T47D (cell line): Measurements from ENCODE around the gene ANGPTL2.

ENCODE experiments used
- DNase-seq, 2 experiments: peaks; one replicate each; pipeline versions ENCODE4 v3.0.0 to v3.0.0-alpha.2; 2011 to 2012; ENCODE audit warnings: low read depth in 1 of 2, low spot score in 1 of 2
- JUND ChIP-seq: IDR thresholded peaks from 2 replicates; pipeline ENCODE4 v1.6.1; 2012; ENCODE audit warnings: low read depth
- in situ Hi-C: cut with HindIII; loops from 2 replicates; pipeline ENCODE4 v1.10.0; 2016; ENCODE audit warnings: low sequenced_read_pairs, low pct_unique_long_range_greater_than_20kb

The ANGPTL2 gene

GRCh38 chr9:127077644-127077946 is 44.8 kb downstream of the ANGPTL2 start:
- no peak for TF ChIP-seq JUND
- DNase-seq, result no peak
- in situ Hi-C loops, result no loop called here

DNA sequence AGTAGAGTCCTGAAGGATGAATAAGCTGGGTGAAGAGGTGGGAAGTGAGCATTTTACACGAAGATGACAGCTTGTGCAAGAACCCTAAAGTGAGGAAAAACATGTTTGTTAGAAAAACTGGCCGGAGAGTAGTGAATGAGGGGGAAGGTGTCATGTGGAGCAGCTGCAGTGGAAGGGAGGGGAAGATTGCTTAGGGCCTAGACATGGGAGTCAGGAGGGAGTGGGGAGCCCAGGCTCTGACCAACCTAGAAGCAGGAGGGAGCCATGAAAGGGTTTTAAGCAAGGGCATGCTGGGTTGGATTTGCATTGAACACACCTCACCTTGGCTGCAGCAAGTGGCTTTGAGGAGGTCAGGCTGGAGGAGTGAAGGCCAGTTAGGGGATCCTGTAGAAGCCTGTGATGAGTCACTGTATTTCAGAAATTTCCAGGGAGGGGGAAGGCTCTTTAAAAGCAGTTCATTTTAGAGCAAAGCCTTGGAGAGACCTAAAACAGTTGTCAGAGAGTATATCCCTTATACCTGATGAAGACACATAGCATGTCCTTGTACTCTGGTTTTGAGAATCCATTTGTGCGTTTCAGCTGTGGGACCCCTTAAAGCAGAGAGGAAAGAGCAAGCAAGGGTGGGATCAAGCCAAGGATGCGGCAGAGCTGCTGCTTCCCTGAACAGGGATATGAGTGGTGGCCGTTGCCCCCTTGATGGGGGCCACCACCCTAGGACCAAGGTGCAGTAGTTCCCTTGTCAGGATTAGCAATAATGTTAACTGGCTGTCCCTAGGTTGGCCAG is 45.4 kb downstream of the ANGPTL2 start:
- no peak for TF ChIP-seq JUND
- in situ Hi-C loops, result no loop called here
- DNase-seq, result no peak

- TF ChIP-seq JUND, result peak; percentile 91; the same call in 1 of the 2 replicates
- in situ Hi-C loops, result no loop called here
- peak; percentile 38 to 44 for DNase-seq
Measured at GRCh38 chr9:127075624-127076372, 46.6 kb downstream of the ANGPTL2 start.

- in situ Hi-C loops, result no loop called here
- TF ChIP-seq JUND, result no peak
- no peak for DNase-seq
Measured at GRCh38 chr9:127074561-127075548, 47.6 kb downstream of the ANGPTL2 start.

GRCh38 chr9:127067603-127068220 is 54.7 kb downstream of the ANGPTL2 start:
- TF ChIP-seq JUND, result no peak
- DNase-seq, result no peak
- in situ Hi-C loops, result no loop called here

- in situ Hi-C loops, result no loop called here
- TF ChIP-seq JUND, result no peak
- DNase-seq, result no peak
Measured at GRCh38 chr9:127066851-127067136, 55.6 kb downstream of the ANGPTL2 start.

GRCh38 chr9:127066060-127066850 is 56.2 kb downstream of the ANGPTL2 start:
- in situ Hi-C loops, result no loop called here
- TF ChIP-seq JUND, result no peak
- no peak for DNase-seq

DNA sequence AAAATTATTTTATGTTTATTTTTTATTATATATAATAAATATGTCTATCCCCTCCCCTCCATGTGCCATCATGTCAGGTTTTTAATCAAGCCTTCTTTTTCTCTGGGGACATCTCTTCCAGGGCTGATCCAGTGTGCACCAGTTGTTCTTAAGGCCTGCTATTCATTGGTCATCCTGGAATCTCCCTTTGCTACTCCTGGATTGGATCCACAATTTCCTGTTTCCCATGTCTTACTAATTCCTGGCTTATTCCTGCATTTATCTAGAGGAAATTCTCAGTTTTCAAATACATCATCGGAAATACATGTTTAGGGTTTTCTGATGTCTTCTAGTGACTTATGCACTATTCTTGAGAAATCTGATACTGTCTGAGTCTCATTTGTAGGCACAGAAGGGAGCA is 56.8 kb downstream of the ANGPTL2 start:
- in situ Hi-C loops, result no loop called here
- DNase-seq, result no peak

GRCh38 chr9:127064335-127064734 is 58.1 kb downstream of the ANGPTL2 start:
- TF ChIP-seq JUND, result no peak
- in situ Hi-C loops, result no loop called here
- no peak for DNase-seq

More for the DNA sequence above, 56.8 kb downstream of the ANGPTL2 start:
- TF ChIP-seq JUND, result no peak

DNA sequence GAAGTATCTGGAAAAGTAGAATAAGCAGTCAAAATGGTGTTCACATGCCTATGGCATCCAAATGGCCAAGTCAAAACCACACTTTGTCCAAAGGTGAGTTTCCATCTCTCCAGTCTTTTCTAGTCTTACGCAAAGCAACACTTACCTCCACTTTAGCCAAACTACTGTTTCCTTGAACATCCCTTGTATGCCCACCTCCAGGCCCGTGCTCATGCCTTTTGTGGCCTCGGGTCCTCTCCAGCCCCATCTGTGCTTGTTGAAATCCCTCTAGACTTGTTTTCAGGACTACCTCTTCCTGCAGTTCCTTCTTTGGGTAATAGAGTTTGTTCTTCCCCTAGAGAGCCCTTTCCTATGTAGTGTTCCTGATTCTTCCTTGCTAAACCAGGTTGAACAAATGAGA is 61.0 kb downstream of the ANGPTL2 start:
- DNase-seq, result no peak
- in situ Hi-C loops, result no loop called here

DNA sequence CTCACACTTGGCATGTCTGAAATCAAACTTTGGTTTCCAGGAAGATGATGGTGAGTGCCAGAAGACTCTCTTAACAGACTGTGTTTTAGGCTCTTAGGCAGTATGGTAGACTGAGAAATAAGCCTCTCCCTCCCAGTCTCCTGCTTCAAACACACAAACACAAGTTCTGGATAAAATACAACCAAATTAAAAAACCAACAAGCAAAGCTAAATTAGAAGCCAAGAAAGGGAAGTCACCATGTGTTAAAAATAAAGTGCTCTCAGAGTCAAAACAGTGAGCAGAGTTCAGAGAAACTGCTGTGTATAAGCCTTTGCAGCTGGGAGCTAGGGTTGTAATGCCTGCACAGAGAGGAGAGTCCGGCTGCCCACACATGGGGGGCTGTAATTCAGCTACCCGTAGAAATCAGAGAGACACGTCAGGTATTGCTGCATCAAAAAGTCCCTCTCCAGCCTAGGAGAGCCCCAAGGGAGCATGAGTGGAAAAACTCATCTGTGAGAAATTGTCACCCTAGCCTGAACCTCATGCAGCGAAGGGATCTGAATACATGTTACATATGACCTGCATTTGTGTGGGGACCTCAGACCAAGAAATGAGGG is 62.6 kb downstream of the ANGPTL2 start:
- TF ChIP-seq JUND, result no peak
- in situ Hi-C loops, result no loop called here
- no peak for DNase-seq

More for the DNA sequence above, 61.0 kb downstream of the ANGPTL2 start:
- no peak for TF ChIP-seq JUND

DNA sequence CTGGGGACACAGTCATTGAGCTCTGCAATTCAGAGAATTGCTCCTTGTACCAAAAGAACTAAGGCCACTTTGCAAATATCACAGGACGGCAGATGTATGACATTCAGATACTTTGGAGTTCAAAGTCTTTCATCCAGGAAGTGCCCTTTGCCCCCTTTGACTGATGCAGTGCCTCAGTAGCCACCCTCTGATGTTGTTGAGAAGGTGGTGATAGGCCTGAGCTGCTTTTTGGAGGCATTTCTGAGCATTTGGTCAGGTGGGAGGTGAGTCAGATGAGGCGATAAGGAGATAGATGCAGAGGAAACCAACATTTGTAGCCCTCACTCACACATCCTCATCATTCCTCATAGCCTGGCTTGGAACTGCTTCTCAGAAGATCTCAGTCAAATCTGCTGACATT is 63.4 kb downstream of the ANGPTL2 start:
- no peak for DNase-seq
- in situ Hi-C loops, result no loop called here
- TF ChIP-seq JUND, result no peak
